Raji (cell line): ENCODE measurements around the gene SORL1.

Source experiments
- POLR2A ChIP-seq: IDR thresholded peaks from 2 replicates; pipeline ENCODE4 v1.6.1; 2011; ENCODE audit warnings: low read depth, low read length, control low read depth; ENCODE audit not compliant: insufficient read depth

SORL1 gene

DNA sequence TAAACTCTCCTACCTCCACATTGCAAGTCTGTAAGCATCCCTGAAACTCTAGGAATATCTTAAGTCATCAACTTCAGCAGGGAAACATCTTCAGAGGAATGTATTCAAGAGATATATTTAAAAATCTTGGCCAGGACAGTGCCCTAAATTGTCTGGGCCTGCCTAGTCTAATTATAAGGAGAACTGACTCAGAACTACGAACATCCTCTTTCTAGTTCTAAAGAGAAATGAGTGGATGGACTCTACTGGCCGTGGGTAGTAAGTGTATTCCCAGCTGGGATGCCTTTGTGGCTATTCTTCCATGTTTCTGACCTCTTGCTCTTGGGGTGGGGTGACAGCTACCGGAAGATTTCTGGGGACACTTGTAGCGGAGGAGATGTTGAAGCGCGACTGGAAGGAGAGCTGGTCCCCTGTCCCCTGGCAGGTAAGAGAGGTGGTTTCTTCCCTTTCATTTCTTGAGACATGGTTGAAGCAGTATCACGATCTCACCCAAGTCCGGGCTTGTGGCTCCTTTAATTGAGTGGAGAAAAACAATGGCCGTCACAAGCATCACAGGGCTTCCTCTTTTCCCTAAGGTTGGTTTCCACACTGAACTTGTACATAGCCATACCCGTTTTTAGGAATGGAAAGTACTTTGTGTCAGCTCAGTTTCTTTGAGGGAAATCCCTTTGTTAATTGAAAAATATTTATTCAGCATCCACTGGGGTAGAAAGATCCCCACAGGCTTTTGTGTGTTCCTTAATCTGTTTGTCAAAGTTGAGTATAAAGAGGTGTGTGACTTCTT, 98.3 kb downstream of the SORL1 start:
- TF ChIP-seq POLR2A = no peak

DNA sequence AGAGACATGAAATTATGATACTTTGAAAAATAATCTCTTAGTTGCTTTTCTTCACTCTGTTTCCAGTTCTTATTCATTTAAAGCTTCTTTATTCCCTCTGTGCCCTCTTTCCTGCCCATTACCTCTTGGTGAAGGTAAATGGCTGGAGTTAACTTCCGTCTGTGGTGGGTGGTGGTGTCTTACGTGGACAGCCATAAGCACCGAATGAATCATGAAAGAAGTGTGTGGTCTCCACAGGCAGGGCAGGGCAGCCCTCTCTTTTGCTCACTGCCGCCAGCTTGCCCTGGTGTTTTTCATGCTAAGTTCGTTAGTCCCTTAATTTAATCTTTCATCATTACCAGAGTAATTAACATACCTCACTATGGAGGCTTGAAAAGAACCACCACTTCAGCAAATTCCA, 99.3 kb downstream of the SORL1 start:
- TF ChIP-seq POLR2A = no peak

DNA sequence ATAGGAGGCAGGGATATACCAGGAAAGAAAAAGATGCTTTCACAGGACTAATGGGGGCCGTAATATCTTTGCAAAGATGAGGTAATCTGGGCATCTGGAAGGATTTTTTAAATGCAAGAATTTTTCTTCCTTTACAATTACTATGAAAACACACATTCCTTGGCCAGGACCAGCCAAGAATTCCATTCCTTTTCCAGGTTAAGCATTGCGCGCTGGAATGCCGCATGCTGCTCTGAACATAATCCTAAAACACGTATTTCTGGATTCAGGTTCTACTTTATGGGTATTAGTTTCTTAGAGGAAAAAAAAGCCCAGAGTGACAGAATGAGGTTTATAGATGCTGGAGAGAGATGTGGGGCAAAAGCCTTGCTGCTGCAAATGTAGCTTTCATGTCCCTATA, 100.0 kb downstream of the SORL1 start:
- no peak for TF ChIP-seq POLR2A

DNA sequence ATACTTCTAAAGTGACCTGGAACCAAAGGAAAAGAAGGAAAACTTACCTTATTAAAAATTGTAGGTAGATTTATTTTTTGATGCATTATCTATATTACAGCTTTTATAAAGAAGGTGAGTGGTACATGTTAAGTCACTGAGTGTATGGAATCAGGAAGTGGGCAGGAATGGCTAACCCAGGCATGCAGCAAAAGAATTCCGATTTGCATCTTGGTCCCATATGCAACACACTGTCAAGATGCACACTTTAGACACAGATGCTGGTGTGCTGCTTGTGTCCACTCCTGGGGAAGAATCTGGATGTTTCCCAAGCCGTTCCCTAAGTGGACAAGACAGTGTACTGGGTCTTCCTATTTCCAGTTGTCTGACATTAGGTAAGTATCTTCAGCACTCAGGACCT, 100.5 kb downstream of the SORL1 start:
- TF ChIP-seq POLR2A = no peak

DNA sequence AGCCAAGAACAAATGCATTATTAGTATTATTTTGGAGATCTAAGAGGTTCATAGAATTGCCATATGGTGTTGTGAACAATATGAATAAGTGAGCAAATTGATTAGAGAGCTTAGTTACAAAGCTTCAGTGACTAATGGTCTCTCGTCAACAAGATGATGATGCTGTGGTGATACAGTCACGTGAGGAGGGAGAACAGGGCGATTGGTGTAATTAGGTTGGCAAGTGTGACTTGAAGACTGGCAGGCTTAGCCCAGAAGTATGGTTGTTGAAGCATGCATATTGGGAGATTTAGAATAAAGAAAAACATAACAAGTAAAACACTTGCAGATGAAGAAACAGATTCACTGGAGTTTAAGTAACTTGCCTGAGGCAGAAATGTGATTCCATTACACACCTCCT, 101.3 kb downstream of the SORL1 start:
- no peak for TF ChIP-seq POLR2A

DNA sequence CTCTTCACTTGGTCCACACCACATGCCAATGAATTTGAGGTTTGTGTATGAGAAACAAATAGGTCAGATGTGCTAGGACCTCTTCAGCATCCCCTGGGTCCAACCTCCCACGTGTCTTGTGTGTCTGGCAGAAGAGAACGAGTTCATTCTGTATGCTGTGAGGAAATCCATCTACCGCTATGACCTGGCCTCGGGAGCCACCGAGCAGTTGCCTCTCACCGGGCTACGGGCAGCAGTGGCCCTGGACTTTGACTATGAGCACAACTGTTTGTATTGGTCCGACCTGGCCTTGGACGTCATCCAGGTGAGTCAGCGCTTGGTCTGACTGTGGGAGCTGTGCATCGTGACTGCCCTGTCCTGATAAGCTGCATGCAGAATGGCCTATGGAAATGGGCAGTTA, 101.7 kb downstream of the SORL1 start:
- no peak for TF ChIP-seq POLR2A

DNA sequence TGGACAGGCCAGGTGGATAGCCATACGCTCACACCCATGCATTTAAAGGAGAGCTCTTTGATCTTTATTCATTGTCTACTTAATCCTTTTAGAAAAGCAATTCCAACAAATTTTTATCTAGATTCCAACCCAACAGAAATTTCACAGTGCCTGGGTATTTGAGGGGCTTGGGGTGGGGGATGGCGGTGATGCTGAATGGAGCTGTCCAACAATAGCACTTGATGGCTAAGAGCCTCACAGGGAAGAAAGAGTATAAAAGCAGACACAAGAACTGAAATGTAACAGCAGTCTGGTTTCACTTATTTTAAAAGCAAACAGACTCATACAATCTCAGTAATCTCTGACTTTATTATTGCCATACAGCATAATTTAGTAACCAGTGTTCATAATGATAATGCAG, 102.4 kb downstream of the SORL1 start:
- no peak for TF ChIP-seq POLR2A

DNA sequence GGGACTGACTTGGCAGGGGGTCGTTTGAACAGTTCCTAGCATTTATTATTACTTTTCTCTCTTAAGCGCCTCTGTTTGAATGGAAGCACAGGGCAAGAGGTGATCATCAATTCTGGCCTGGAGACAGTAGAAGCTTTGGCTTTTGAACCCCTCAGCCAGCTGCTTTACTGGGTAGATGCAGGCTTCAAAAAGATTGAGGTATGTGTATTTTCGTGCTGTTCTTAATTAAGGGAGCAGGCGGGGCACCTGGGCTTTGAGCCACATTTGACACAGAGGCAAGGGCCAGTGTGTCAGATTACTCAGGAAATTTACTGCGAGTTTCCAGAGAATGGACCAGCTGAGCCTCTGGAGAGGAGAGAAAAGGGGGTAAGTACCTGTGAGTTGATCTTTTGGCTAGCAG, 103.0 kb downstream of the SORL1 start:
- no peak for TF ChIP-seq POLR2A

DNA sequence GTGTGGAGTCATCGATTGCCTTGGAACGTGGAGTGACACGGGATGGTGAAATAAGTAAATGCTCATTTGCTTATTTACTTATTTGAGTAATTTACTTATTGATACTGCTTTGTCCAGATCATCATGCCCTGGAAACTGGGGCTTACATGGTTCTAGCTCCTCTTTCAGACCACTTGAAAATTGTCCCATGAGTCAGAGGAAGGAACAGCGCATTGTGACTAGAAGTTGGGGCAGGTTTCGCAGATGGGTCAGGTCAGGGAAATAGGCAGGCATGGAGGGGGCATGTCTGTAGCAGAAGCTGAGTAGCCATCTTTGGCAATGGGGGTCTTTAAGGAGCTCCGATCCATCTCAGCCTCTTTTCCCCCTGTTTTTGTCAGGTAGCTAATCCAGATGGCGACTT, 104.8 kb downstream of the SORL1 start:
- TF ChIP-seq POLR2A = no peak

DNA sequence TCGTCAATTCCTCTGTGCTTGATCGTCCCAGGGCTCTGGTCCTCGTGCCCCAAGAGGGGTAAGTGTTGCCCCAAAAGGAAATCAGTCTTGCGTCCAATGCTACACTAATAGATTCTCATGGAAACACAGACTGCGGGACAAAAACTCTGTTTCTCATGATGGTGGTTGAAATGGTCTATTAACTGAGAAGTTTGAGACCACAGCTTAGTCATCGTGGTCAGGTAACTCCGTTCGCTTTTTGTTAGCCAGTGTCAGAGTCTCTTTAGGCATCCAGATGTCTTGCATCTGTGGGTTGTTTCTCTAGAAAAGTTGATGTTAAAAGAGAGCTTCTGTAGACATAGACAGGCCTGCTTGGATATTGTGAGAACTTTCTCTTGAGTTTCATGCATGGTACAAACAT, 105.2 kb downstream of the SORL1 start:
- TF ChIP-seq POLR2A = no peak

DNA sequence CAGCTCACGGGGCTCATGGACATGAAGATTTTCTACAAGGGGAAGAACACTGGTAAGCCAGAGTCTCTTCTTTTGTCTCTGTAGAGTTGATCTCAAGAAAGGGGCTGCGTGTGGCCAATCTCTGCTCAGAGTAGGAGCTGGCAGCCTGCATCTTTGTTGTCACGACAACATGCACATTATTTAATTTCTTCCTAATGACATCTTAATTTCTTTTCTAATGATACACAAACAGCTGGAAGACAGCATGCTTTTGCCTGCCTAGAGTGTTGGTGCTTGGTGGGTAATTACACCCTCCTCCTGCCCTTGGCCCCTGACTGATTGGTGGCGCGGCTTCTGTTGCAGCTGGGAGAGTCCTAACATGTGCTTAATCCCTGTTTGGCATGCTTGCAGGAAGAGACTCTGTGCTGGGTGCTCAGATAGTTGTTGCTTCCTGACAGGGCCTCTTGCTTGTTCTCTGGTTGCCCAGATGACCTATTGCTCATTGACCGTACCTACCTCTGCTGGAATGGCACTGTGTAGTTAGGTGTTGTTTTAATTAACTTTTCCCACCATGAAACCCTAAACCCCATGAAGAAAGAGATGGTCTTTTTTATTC, 107.6 kb downstream of the SORL1 start:
- TF ChIP-seq POLR2A = no peak

DNA sequence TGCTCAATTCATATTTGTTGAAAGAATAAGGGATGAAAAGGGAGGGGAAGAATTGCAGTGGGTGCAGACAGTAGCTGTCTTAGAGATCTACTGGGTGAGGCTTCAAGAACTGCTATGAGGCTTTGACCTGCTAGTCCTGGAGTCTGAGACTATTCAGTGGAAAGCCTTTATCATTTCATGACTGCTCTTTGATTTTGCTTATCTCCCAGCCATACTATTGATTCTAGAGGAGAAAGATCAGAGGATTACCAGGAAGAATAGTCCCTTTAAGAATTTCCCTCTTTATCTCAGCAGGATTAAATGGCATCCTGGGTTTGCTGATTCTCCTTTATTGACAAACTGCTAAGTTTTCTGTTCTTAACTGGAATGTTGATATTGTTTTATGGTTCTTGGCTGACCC, 108.1 kb downstream of the SORL1 start:
- TF ChIP-seq POLR2A = no peak

DNA sequence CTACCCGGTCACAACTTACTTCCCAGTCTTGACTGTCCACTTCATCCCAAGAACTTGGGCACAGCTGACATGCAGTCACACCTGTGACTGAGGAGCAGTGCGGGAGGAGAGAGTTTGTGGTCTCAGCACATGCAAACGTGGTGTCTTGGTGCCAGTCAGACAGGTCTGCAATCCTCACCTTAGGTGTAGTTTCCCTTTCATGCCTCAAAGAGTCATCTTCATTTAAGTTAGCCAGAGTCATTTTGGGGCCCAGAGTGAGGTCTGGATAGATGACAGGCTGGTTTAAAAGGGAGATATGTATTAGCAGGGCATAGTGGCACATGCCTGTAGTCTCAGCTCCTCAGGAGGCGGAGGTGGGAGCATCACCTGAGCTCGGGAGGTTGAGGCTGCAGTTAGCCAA, 109.1 kb downstream of the SORL1 start:
- TF ChIP-seq POLR2A = no peak

DNA sequence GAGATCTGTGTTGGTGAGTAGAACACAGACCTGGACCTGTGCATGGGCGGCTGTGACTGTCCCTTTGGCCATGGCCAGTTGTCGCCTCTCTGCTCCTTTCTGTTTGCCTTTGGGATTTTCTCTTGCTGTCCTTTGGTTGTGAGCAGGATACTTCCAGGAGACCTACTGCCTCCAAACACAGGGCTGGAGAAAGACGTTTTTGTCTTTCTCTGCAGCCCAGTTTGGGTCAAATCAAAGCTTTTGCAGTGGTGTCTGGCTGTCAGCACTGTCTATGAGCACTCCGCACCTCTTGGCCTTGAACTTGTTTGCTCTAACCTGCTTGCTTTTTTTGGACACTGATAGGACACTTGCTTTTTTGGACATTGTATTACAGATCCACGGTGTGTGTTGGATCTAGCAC, 109.6 kb downstream of the SORL1 start:
- TF ChIP-seq POLR2A = no peak

DNA sequence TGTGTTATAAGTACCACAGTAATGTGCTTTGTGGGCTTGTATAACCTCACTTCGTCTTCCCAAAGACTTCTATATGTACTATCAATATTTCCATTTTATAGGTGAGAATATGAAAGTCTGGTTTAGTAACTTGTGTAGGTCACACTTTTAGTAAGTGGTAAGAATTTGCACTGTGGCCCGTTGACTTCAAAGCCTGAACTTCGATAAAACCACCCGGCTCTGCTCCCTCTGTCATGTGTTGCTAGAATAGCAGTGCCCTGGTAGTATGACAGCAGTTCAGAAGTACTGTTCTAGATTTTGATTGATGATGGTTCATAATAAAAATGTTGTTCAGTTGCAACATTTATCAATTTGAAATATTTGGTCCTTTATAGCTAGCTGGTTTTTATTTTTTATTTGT, 110.9 kb downstream of the SORL1 start:
- TF ChIP-seq POLR2A = no peak

DNA sequence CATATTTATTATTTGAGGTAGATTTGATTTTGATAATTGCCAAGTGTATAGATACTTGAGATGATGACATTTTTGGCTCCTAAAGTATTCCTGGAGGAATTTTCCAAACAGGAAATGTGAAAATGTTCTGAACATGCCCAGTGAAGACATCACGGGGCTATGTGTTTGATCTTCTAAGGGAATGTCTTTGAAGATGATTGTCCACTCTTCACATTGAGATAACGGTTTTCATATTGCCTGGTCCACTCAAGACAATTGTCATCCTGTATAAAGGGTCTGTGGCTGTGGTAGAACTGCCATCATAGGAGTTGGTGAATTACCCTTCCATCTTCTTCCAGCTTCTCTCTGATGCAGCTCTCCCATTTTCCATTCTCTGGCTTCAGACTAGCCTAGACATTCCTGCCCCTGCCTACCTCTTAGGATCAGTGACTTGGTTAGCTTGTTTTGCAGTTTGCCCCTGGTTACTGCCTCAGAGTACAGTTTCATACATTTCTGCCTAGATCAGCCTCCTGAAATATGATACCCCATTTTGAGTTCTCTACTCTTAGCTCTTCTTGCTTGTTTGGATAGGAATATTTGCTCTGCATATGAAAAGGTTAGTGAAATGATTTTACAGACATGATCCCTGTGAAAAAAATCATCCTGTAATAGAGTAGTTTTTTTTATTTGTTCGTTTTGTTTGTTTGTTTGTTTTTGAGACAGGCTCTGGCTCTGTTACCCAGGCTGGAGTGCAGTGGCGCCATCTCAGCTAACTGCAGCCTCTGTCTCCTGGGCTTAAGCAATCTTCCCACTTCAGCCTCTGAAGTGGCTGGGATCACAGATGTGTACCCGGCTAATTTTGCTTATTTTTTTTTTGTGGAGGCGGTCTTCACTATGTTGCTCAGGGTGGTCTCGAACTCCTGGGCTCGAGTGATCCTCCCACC, 112.0 kb downstream of the SORL1 start:
- no peak for TF ChIP-seq POLR2A
